Progenitor cell of endocrine pancreas (in vitro differentiated cells): ENCODE data around the gene KAZN. TPM values are rescaled to one million over a fixed set of nuclear protein-coding genes. Genes with fewer than 3 reads are reported as not detected.
A peak's percentile ranks its signal among the peaks of the same experiment; 100 is the strongest.

Experiments used
- DNase-seq: peaks from one replicate; pipeline ENCODE4 v3.0.0; 2021; ENCODE audit warnings: low spot score; ENCODE audit not compliant: unreplicated experiment
- H3K27ac Mint-ChIP-seq: 2 replicates; pipeline ENCODE4 v1.8.0; 2021; ENCODE audit warnings: mild to moderate bottlenecking, moderate library complexity, mixed read lengths
- H3K27me3 Mint-ChIP-seq: 2 replicates; pipeline ENCODE4 v1.8.0; 2021; ENCODE audit warnings: mixed read lengths
- H3K36me3 Mint-ChIP-seq: 2 replicates; pipeline ENCODE4 v1.8.0; 2022; ENCODE audit warnings: mixed read lengths; ENCODE audit not compliant: insufficient read depth
- H3K4me1 Mint-ChIP-seq: 2 replicates; pipeline ENCODE4 v1.8.0; 2021; ENCODE audit warnings: low read depth, mixed read lengths
- H3K4me3 Mint-ChIP-seq: 2 replicates; pipeline ENCODE4 v1.8.0; 2021; ENCODE audit warnings: low read depth, mild to moderate bottlenecking, moderate library complexity, mixed read lengths
- H3K9me3 Mint-ChIP-seq: 2 replicates; pipeline ENCODE4 v1.8.0; 2021; ENCODE audit warnings: low read depth, mixed read lengths
- CTCF ChIP-seq: fragments of 200-600 bp; sonication (generic); IDR thresholded peaks from one replicate; pipeline ENCODE4 v1.5.0; 2021; ENCODE audit warnings: antibody characterized with exemption, mild to moderate bottlenecking; ENCODE audit not compliant: unreplicated experiment
- total RNA-seq: library from RNA; stranded (reverse); gene quantifications from 2 replicates; pipeline ENCODE4 v1.2.1, GENCODE V29; 2021

KAZN gene
- total RNA-seq, 1 donor from 2014 or later: 12.9 TPM

GRCh38 chr1:14767075-14767474 is 168.6 kb downstream of the KAZN start:
- no peaks in the 10 kb centered on the region for H3K27me3 Mint-ChIP-seq
- peaks cover 1% of the 10 kb centered on the region for H3K36me3 Mint-ChIP-seq
- peaks cover 41% of the 10 kb centered on the region for H3K4me1 Mint-ChIP-seq
- no peak for DNase-seq
- H3K27ac Mint-ChIP-seq: peak overlapping the region; percentile 52
- no peak for TF ChIP-seq CTCF
- no peak overlapping the region for H3K4me3 Mint-ChIP-seq
- peaks cover 6% of the 10 kb centered on the region for H3K9me3 Mint-ChIP-seq

- no peaks in the 10 kb centered on the region for H3K27me3 Mint-ChIP-seq
- no peak overlapping the region for H3K4me3 Mint-ChIP-seq
- H3K4me1 Mint-ChIP-seq: peaks cover 41% of the 10 kb centered on the region
- no peak for TF ChIP-seq CTCF
- H3K27ac Mint-ChIP-seq: no peak overlapping the region
- peaks cover 6% of the 10 kb centered on the region for H3K9me3 Mint-ChIP-seq
- peaks cover 1% of the 10 kb centered on the region for H3K36me3 Mint-ChIP-seq
- no peak for DNase-seq
Measured at GRCh38 chr1:14768582-14769304, 170.3 kb downstream of the KAZN start.

GRCh38 chr1:14769486-14770274 is 171.2 kb downstream of the KAZN start:
- Mint-ChIP-seq H3K36me3 (peaks cover 1% of the 10 kb centered on the region), H3K4me1 (peaks cover 37% of the 10 kb centered on the region), H3K27me3 (no peaks in the 10 kb centered on the region), H3K9me3 (peaks cover 6% of the 10 kb centered on the region), H3K4me3 (no peak overlapping the region), H3K27ac (no peak overlapping the region)
- no peak for TF ChIP-seq CTCF
- no peak for DNase-seq

GRCh38 chr1:14773396-14774025 is 175.0 kb downstream of the KAZN start:
- H3K27me3 Mint-ChIP-seq: no peaks in the 10 kb centered on the region
- H3K36me3 Mint-ChIP-seq: peaks cover 1% of the 10 kb centered on the region
- H3K9me3 Mint-ChIP-seq: peaks cover 3% of the 10 kb centered on the region
- no peak overlapping the region for H3K4me3 Mint-ChIP-seq
- TF ChIP-seq CTCF: no peak
- H3K4me1 Mint-ChIP-seq: peaks cover 12% of the 10 kb centered on the region
- H3K27ac Mint-ChIP-seq: peak overlapping the region; percentile 64
- no peak for DNase-seq

- TF ChIP-seq CTCF: no peak
Measured at GRCh38 chr1:14774225-14774624, 175.7 kb downstream of the KAZN start.

More at GRCh38 chr1:14774225-14774624, 175.7 kb downstream of the KAZN start:
- peaks cover 3% of the 10 kb centered on the region for H3K9me3 Mint-ChIP-seq
- H3K36me3 Mint-ChIP-seq: peaks cover 1% of the 10 kb centered on the region
- no peak for DNase-seq
- no peaks in the 10 kb centered on the region for H3K27me3 Mint-ChIP-seq
- H3K4me1 Mint-ChIP-seq: peaks cover 15% of the 10 kb centered on the region
- no peak overlapping the region for H3K27ac Mint-ChIP-seq
- no peak overlapping the region for H3K4me3 Mint-ChIP-seq
